DOHH2 (cell line): ENCODE results near the gene MYT1.

ENCODE experiments used
- H3F3A ChIP-seq: fragments of 200-600 bp; sonication (generic), shearing (Covaris generic); 2 replicates; pipeline ENCODE4 v1.6.0; 2016; ENCODE audit warnings: antibody characterized with exemption, mild to moderate bottlenecking; ENCODE audit not compliant: control insufficient read depth, insufficient read depth
- H3K27ac ChIP-seq: fragments of 200-600 bp; sonication (generic); 2 replicates; pipeline ENCODE4 v1.5.1; 2014; ENCODE audit warnings: low read depth, mild to moderate bottlenecking, low read length, moderate library complexity
- H3K27me3 ChIP-seq: fragments of 200-600 bp; sonication (generic); 2 replicates; pipeline ENCODE4 v1.6.1; 2014; ENCODE audit warnings: mild to moderate bottlenecking, low read length, mixed read lengths; ENCODE audit not compliant: control insufficient read depth
- H3K36me3 ChIP-seq: fragments of 200-600 bp; sonication (generic); 2 replicates; pipeline ENCODE4 v1.6.1; 2014; ENCODE audit warnings: mild to moderate bottlenecking, low read length, moderate library complexity, mixed read lengths; ENCODE audit not compliant: control insufficient read depth
- H3K4me1 ChIP-seq: fragments of 200-600 bp; sonication (generic); 2 replicates; pipeline ENCODE4 v1.6.1; 2014; ENCODE audit warnings: mild to moderate bottlenecking, low read length, mixed read lengths; ENCODE audit not compliant: control insufficient read depth
- H3K4me2 ChIP-seq: fragments of 200-600 bp; sonication (generic); 2 replicates; pipeline ENCODE4 v1.6.0; 2014; ENCODE audit warnings: mild to moderate bottlenecking, low read length, moderate library complexity
- H3K4me3 ChIP-seq: fragments of 200-600 bp; sonication (generic); 2 replicates; pipeline ENCODE4 v1.5.1; 2014; ENCODE audit warnings: mild to moderate bottlenecking, low read length, mixed read lengths
- H3K79me2 ChIP-seq: fragments of 200-600 bp; sonication (generic); 2 replicates; pipeline ENCODE4 v1.6.1; 2014; ENCODE audit warnings: mild to moderate bottlenecking, low read length, mixed read lengths; ENCODE audit not compliant: control insufficient read depth
- H3K9me2 ChIP-seq: fragments of 200-600 bp; sonication (generic); replicated peaks from 2 replicates; pipeline ENCODE4 v1.6.1; 2014; ENCODE audit warnings: mild to moderate bottlenecking, low read length, mixed read lengths; ENCODE audit not compliant: control insufficient read depth
- H3K9me3 ChIP-seq: fragments of 200-600 bp; sonication (generic); 2 replicates; pipeline ENCODE4 v1.6.1; 2014; ENCODE audit warnings: antibody characterized with exemption, low read length, mixed read lengths; ENCODE audit not compliant: control insufficient read depth, insufficient read depth
- H4K20me1 ChIP-seq: fragments of 200-600 bp; sonication (generic); 2 replicates; pipeline ENCODE4 v1.6.0; 2014; ENCODE audit warnings: low read depth, mild to moderate bottlenecking, antibody characterized with exemption, low read length, moderate library complexity; ENCODE audit not compliant: control insufficient read depth, insufficient read depth
- CTCF ChIP-seq: fragments of 200-600 bp; sonication (generic); IDR thresholded peaks from one replicate; pipeline ENCODE4 v1.5.1; 2014; ENCODE audit warnings: antibody characterized with exemption, mild to moderate bottlenecking, low read depth, low read length; ENCODE audit not compliant: poor library complexity, severe bottlenecking
- EZH2phosphoT487 ChIP-seq: fragments of 200-600 bp; sonication (generic); IDR thresholded peaks from 2 replicates; pipeline ENCODE4 v1.6.1; 2017; ENCODE audit warnings: borderline replicate concordance, mild to moderate bottlenecking, antibody characterized with exemption, low read length, moderate library complexity, mixed read lengths

Gene MYT1

GRCh38 chr20:64163776-64164122 lies 503 bp upstream of the MYT1 start:
- Histone ChIP-seq H3K4me2 (no peak overlapping the region), H3K36me3 (no peaks in the 10 kb centered on the region), H3K79me2 (no peaks in the 10 kb centered on the region), H3K27ac (no peak overlapping the region), H4K20me1 (no peaks in the 10 kb centered on the region), H3F3A (no peaks in the 10 kb centered on the region), H3K27me3 (peaks cover 25% of the 10 kb centered on the region), H3K4me3 (no peak overlapping the region), H3K9me2 (no peaks in the 10 kb centered on the region), H3K4me1 (no peaks in the 10 kb centered on the region), H3K9me3 (no peaks in the 10 kb centered on the region)
- TF ChIP-seq EZH2phosphoT487 (no peak), CTCF (no peak)

- no peak overlapping the region for H3K4me3 ChIP-seq
- H3K27ac ChIP-seq = no peak overlapping the region
- H3K79me2 ChIP-seq = no peaks in the 10 kb centered on the region
- H3K9me2 ChIP-seq = no peaks in the 10 kb centered on the region
- H3K36me3 ChIP-seq = no peaks in the 10 kb centered on the region
- H3K27me3 ChIP-seq = peaks cover 25% of the 10 kb centered on the region
- no peaks in the 10 kb centered on the region for H3F3A ChIP-seq
- no peaks in the 10 kb centered on the region for H3K9me3 ChIP-seq
- H4K20me1 ChIP-seq = no peaks in the 10 kb centered on the region
- H3K4me1 ChIP-seq = no peaks in the 10 kb centered on the region
- no peak overlapping the region for H3K4me2 ChIP-seq
- TF ChIP-seq CTCF = no peak
- no peak for TF ChIP-seq EZH2phosphoT487
These were observed 1.8 kb downstream of the MYT1 start for GRCh38 chr20:64165866-64166600.

- Histone ChIP-seq H3K27ac (no peak overlapping the region), H3K9me2 (no peaks in the 10 kb centered on the region), H3K27me3 (peaks cover 23% of the 10 kb centered on the region)
These were observed 2.7 kb downstream of the MYT1 start for GRCh38 chr20:64166721-64167615.

More at GRCh38 chr20:64166721-64167615, 2.7 kb downstream of the MYT1 start:
- H3F3A ChIP-seq = no peaks in the 10 kb centered on the region
- H3K36me3 ChIP-seq = no peaks in the 10 kb centered on the region
- no peaks in the 10 kb centered on the region for H4K20me1 ChIP-seq
- TF ChIP-seq CTCF = no peak
- TF ChIP-seq EZH2phosphoT487 = no peak
- no peaks in the 10 kb centered on the region for H3K9me3 ChIP-seq
- H3K4me2 ChIP-seq = no peak overlapping the region
- no peaks in the 10 kb centered on the region for H3K4me1 ChIP-seq
- H3K4me3 ChIP-seq = no peak overlapping the region
- H3K79me2 ChIP-seq = no peaks in the 10 kb centered on the region
